Aorta (tissue), 5 donors: ENCODE data around the gene C1orf198. TPM values are rescaled to one million over a fixed set of nuclear protein-coding genes. Genes with fewer than 3 reads are reported as not detected.

Experiments
- ATAC-seq: fragments of 200-7000 bp; cut with Tn5 transposase; one replicate; pipeline ENCODE4 v1.9.1; 2022; ENCODE audit warnings: moderate library complexity; ENCODE audit not compliant: low FRiP score
- DNase-seq, 2 donors: peaks; one replicate each; pipeline ENCODE4 v3.0.0-alpha.2; 2020
- H3K27ac ChIP-seq, 2 donors: one replicate each; pipeline ENCODE4 v1.5.1; 2013; ENCODE audit warnings: low read length in 2 of 2, mild to moderate bottlenecking in 2 of 2, moderate library complexity in 2 of 2, control low read depth in 1 of 2, inconsistent platforms in 1 of 2, low read depth in 1 of 2
- H3K27me3 ChIP-seq, 2 donors: one replicate each; pipeline ENCODE4 v1.6.1; 2013; ENCODE audit warnings: control low read depth in 1 of 2, low read length in 1 of 2, mild to moderate bottlenecking in 1 of 2, moderate library complexity in 1 of 2; ENCODE audit not compliant: insufficient read depth in 2 of 2, control insufficient read depth in 1 of 2
- H3K36me3 ChIP-seq, 2 donors: one replicate each; pipeline ENCODE4 v1.6.1; 2013; ENCODE audit warnings: control low read depth in 1 of 2, low read length in 1 of 2, mild to moderate bottlenecking in 1 of 2; ENCODE audit not compliant: insufficient read depth in 2 of 2, control insufficient read depth in 1 of 2
- H3K4me1 ChIP-seq, 2 donors: one replicate each; pipeline ENCODE4 v1.6.1; 2013; ENCODE audit warnings: low read length in 2 of 2, control low read depth in 1 of 2, mild to moderate bottlenecking in 1 of 2, moderate library complexity in 1 of 2; ENCODE audit not compliant: insufficient read depth in 2 of 2, control insufficient read depth in 1 of 2
- H3K4me3 ChIP-seq, 2 donors: one replicate each; pipeline ENCODE4 v1.5.1; 2013; ENCODE audit warnings: low read length in 2 of 2, control low read depth in 1 of 2, mild to moderate bottlenecking in 1 of 2
- H3K9me3 ChIP-seq: one replicate; pipeline ENCODE4 v1.6.1; 2013; ENCODE audit warnings: mild to moderate bottlenecking, low read length; ENCODE audit not compliant: control insufficient read depth
- WGBS, 2 donors: extraction: QIAGEN DNeasy Blood & Tissue Kit; methylation state at CpG; one replicate each; pipeline ENCODE4 v1.1.7; 2013; 5-methylcytosine and 5-hydroxymethylcytosine counted together
- intact Hi-C, 2 donors: fragments of 100-400 bp; cut with DNase I; formaldehyde crosslinking; loops; one replicate each; pipeline versions ENCODE4 v1.14.2 to v1.15.0; 2022
- polyA plus RNA-seq, 2 donors: library from polyadenylated mRNA; stranded (reverse); fragments of 200-250 nt; gene quantifications; one replicate each; pipeline ENCODE4 v1.2.3, GENCODE V29; 2013
- total RNA-seq, 2 donors: library from RNA; stranded (reverse); fragmentation: NEBNext Ultra II Directional; extraction: Animal tissue kit (Norgen Biotek cat#: 25700); gene quantifications; one replicate each; pipeline ENCODE4 v1.2.1, GENCODE V29; 2021
- donor health status: healthy with polysubstance abuse.
- donor health status: Bipolar disorder and iron deficiency.
- donor health status: DM: no; HTN: no; CAD: no.
- donor health status: DM: no; HTN: no; CAD: no.
- donor health status: DM: yes; HTN: yes; CAD: no.

The C1orf198 gene
- total and polyA plus RNA-seq, 4 donors: 61.2 to 172 (median 114) TPM

GRCh38 chr1:230809256-230809990, 58.9 kb downstream of the C1orf198 start:
- Histone ChIP-seq H3K4me1 (no peaks in the 10 kb centered on the region), H3K4me3 (no peak overlapping the region), H3K27ac (no peak overlapping the region), H3K36me3 (no peaks in the 10 kb centered on the region), H3K27me3 (no peaks in the 10 kb centered on the region), H3K9me3 (no peaks in the 10 kb centered on the region)
- WGBS, 2 donors: 78 to 85% methylated on average over 8 of the region's 8 CpGs
- DNase-seq (no peak), ATAC-seq (no peak)
- intact Hi-C loops: loop anchor here (5.0 kb wide), 1 partner anchor 58 kb away; the partner anchor contains the start of gene C1orf198 (in 2 of the 2)

GRCh38 chr1:230808281-230808872, 59.9 kb downstream of the C1orf198 start:
- H3K36me3 ChIP-seq: no peaks in the 10 kb centered on the region
- intact Hi-C loops: loop anchor here (5.0 kb wide), 1 partner anchor 59 kb away; the partner anchor contains the start of gene C1orf198 (in 2 of the 2)
- no peaks in the 10 kb centered on the region for H3K27me3 ChIP-seq
- 12 to 24% methylated on average over 4 of the region's 4 CpGs for WGBS, 2 donors
- no peaks in the 10 kb centered on the region for H3K9me3 ChIP-seq
- no peak overlapping the region for H3K4me3 ChIP-seq
- ATAC-seq (peak; percentile 39), DNase-seq (no peak)
- no peaks in the 10 kb centered on the region for H3K4me1 ChIP-seq
- H3K27ac ChIP-seq: peak overlapping the region in 1 of 2 donors; percentile 47

- Histone ChIP-seq H3K27ac (peak overlapping the region; percentile 47 to 78), H3K4me1 (no peaks in the 10 kb centered on the region), H3K36me3 (no peaks in the 10 kb centered on the region), H3K9me3 (no peaks in the 10 kb centered on the region), H3K27me3 (no peaks in the 10 kb centered on the region), H3K4me3 (no peak overlapping the region)
- 24 to 28% methylated on average over 3 of the region's 3 CpGs for WGBS, 2 donors
- no peak for DNase-seq
- peak; percentile 51 for ATAC-seq
- intact Hi-C loops: loop anchor here (5.0 kb wide), 1 partner anchor 60 kb away; the partner anchor contains the start of gene C1orf198 (in 2 of the 2)
Measured at GRCh38 chr1:230807561-230808280, 60.6 kb downstream of the C1orf198 start.

GRCh38 chr1:230807029-230807428, 61.3 kb downstream of the C1orf198 start:
- H3K4me1 ChIP-seq: no peaks in the 10 kb centered on the region
- no peaks in the 10 kb centered on the region for H3K36me3 ChIP-seq
- WGBS, 2 donors: 14 to 18% methylated on average over 5 of the region's 5 CpGs
- no peaks in the 10 kb centered on the region for H3K9me3 ChIP-seq
- H3K27me3 ChIP-seq: no peaks in the 10 kb centered on the region
- ATAC-seq: peak; percentile 84
- H3K4me3 ChIP-seq: no peak overlapping the region
- DNase-seq: peak; percentile 69 to 87
- intact Hi-C loops: loop anchor here (5.0 kb wide), 1 partner anchor 60 kb away; the partner anchor contains the start of gene C1orf198 (in 2 of the 2)
- H3K27ac ChIP-seq: peak overlapping the region; percentile 47 to 78

- no peak overlapping the region for H3K4me3 ChIP-seq
- 49 to 70% methylated on average over 2 of the region's 2 CpGs for WGBS, 2 donors
- DNase-seq: no peak
- ATAC-seq: no peak
- H3K27ac ChIP-seq: peak overlapping the region in 1 of 2 donors; percentile 37
- H3K27me3 ChIP-seq: no peaks in the 10 kb centered on the region
- H3K4me1 ChIP-seq: no peaks in the 10 kb centered on the region
- intact Hi-C loops: loop anchor here (5.0 kb wide), 1 partner anchor 61 kb away; the partner anchor contains the start of gene C1orf198 (in 2 of the 2)
- no peaks in the 10 kb centered on the region for H3K36me3 ChIP-seq
- no peaks in the 10 kb centered on the region for H3K9me3 ChIP-seq
Measured at GRCh38 chr1:230806552-230806951, 61.8 kb downstream of the C1orf198 start.

GRCh38 chr1:230804396-230804795, 63.9 kb downstream of the C1orf198 start:
- no peak overlapping the region for H3K4me3 ChIP-seq
- ATAC-seq (no peak), DNase-seq (no peak)
- WGBS, 2 donors: 88 to 95% methylated on average over 2 of the region's 2 CpGs
- H3K36me3 ChIP-seq: no peaks in the 10 kb centered on the region
- H3K27ac ChIP-seq: no peak overlapping the region
- H3K9me3 ChIP-seq: no peaks in the 10 kb centered on the region
- no peaks in the 10 kb centered on the region for H3K27me3 ChIP-seq
- no peaks in the 10 kb centered on the region for H3K4me1 ChIP-seq
- intact Hi-C loops: no loop called here

- ATAC-seq (no peak), DNase-seq (no peak)
- Histone ChIP-seq H3K27me3 (no peaks in the 10 kb centered on the region), H3K4me1 (no peaks in the 10 kb centered on the region), H3K4me3 (no peak overlapping the region), H3K9me3 (no peaks in the 10 kb centered on the region), H3K36me3 (no peaks in the 10 kb centered on the region), H3K27ac (no peak overlapping the region)
- intact Hi-C loops: no loop called here
- WGBS, 2 donors: 70 to 71% methylated on average over 9 of the region's 9 CpGs
Measured at GRCh38 chr1:230800891-230801840, 67.2 kb downstream of the C1orf198 start.

- Histone ChIP-seq H3K27ac (no peak overlapping the region), H3K36me3 (no peaks in the 10 kb centered on the region), H3K4me1 (no peaks in the 10 kb centered on the region), H3K9me3 (no peaks in the 10 kb centered on the region), H3K4me3 (no peak overlapping the region), H3K27me3 (no peaks in the 10 kb centered on the region)
- intact Hi-C loops: loop anchor here (1.0 to 5.0 kb wide), 3 partner anchors 119 to 412 kb away; partner anchors contain the start of genes ARV1 (in 1 of the 2) and TTC13 (in 1 of the 2)
- DNase-seq (no peak), ATAC-seq (no peak)
- WGBS, 2 donors: 85 to 91% methylated on average over 5 of the region's 5 CpGs
Measured at GRCh38 chr1:230798491-230798890, 69.8 kb downstream of the C1orf198 start.
